B cell (primary cell): ENCODE measurements around the gene PDP2. TPM values are rescaled to one million over a fixed set of nuclear protein-coding genes. Genes with fewer than 3 reads are reported as not detected.

Experiments
- ATAC-seq: fragments of 200-7000 bp; cut with Tn5 transposase; one replicate; pipeline ENCODE4 v1.10.0; 2021; ENCODE audit warnings: low read depth, mild to moderate bottlenecking, moderate number of reproducible peaks, moderate library complexity
- CTCF ChIA-PET: fragments of 350-600 bp; sonication (Branson Sonifier 250); formaldehyde crosslinking; loops from one replicate; lab custom pipeline; 2021; ENCODE audit warnings: antibody characterized with exemption, inconsistent platforms; lab: Charles Lee
- POLR2A ChIA-PET: fragments of 350-600 bp; sonication (Branson Sonifier 250); formaldehyde crosslinking; loops from one replicate; lab custom pipeline; 2021; ENCODE audit warnings: antibody characterized with exemption; lab: Charles Lee
- DNase-seq: peaks from one replicate; pipeline ENCODE4 v3.0.0; 2013
- H2AFZ ChIP-seq: 2 replicates; pipeline ENCODE4 v1.6.1; 2012; ENCODE audit warnings: mild to moderate bottlenecking, low read depth, low read length; ENCODE audit not compliant: insufficient read depth, poor library complexity, severe bottlenecking
- H3K27ac ChIP-seq, 2 donors: 1 replicate in 1 of 2; 2 replicates in 1 of 2; pipeline ENCODE4 v1.5.1; 2012 to 2013; ENCODE audit warnings: low read length in 2 of 2, mild to moderate bottlenecking in 2 of 2, moderate library complexity in 1 of 2
- H3K27me3 ChIP-seq, 4 experiments: fragments of 200-600 bp in 1 of 4; sonication (generic) in 1 of 4; replicated peaks in 1 of 4; 1 replicate in 2 of 4; 2 replicates in 2 of 4; pipeline versions ENCODE4 v1.6.1 to v1.7.0; 2013 to 2016; ENCODE audit warnings: low read length in 3 of 4, mild to moderate bottlenecking in 2 of 4, mixed read lengths in 1 of 4, moderate library complexity in 1 of 4; ENCODE audit not compliant: insufficient read depth in 4 of 4, control insufficient read depth in 3 of 4; ENCODE audit errors: control extremely low read depth in 1 of 4
- H3K36me3 ChIP-seq, 2 experiments: replicated peaks in 1 of 2; 1 replicate in 1 of 2; 2 replicates in 1 of 2; pipeline versions ENCODE4 v1.6.1 to v1.7.1; 2013; ENCODE audit warnings: low read length in 1 of 2; ENCODE audit not compliant: insufficient read depth in 2 of 2, control insufficient read depth in 1 of 2; ENCODE audit errors: control extremely low read depth in 1 of 2, extremely low read depth in 1 of 2
- H3K4me1 ChIP-seq, 2 donors: fragments of 200-600 bp in 1 of 2; sonication (generic) in 1 of 2; 1 replicate in 1 of 2; 2 replicates in 1 of 2; pipeline versions ENCODE4 v1.5.1 to v1.6.1; 2013 to 2017; ENCODE audit warnings: low read length in 2 of 2; ENCODE audit not compliant: control insufficient read depth in 2 of 2, insufficient read depth in 2 of 2
- H3K4me2 ChIP-seq: replicated peaks from 2 replicates; pipeline ENCODE3; 2012; ENCODE audit warnings: mild to moderate bottlenecking, low read depth, low read length; ENCODE audit not compliant: poor library complexity, severe bottlenecking
- H3K4me3 ChIP-seq, 5 experiments: fragments of 200-600 bp in 1 of 5; sonication (generic) in 1 of 5; 1 replicate in 3 of 5; 2 replicates in 2 of 5; pipeline versions ENCODE4 v1.5.1 to v1.7.0; 2011 to 2016; ENCODE audit warnings: low read length in 4 of 5, mild to moderate bottlenecking in 4 of 5, low read depth in 2 of 5, control low read depth in 1 of 5, moderate library complexity in 1 of 5; ENCODE audit not compliant: insufficient read depth in 1 of 5; ENCODE audit errors: control extremely low read depth in 1 of 5, extremely low read depth in 1 of 5
- H3K79me2 ChIP-seq: fragments of 200-600 bp; sonication (generic); one replicate; pipeline ENCODE4 v1.6.0; 2016; ENCODE audit warnings: low read length; ENCODE audit not compliant: control insufficient read depth, insufficient read depth
- H3K9ac ChIP-seq: fragments of 200-600 bp; sonication (generic); 2 replicates; pipeline ENCODE4 v1.6.1; 2017; ENCODE audit warnings: mild to moderate bottlenecking, low read length, moderate library complexity
- H3K9me3 ChIP-seq, 3 donors: one replicate each; pipeline versions ENCODE4 v1.6.1 to v1.7.1; 2013; ENCODE audit warnings: low read length in 2 of 3; ENCODE audit not compliant: control insufficient read depth in 2 of 3, insufficient read depth in 1 of 3; ENCODE audit errors: control extremely low read depth in 1 of 3
- H4K20me1 ChIP-seq: 2 replicates; pipeline ENCODE4 v1.6.0; 2012; ENCODE audit warnings: mild to moderate bottlenecking, low read length; ENCODE audit not compliant: insufficient read depth, control insufficient read depth, poor library complexity, severe bottlenecking
- H3K27ac Mint-ChIP-seq: one replicate; pipeline ENCODE4 v1.8.0; 2021; ENCODE audit warnings: mixed read lengths
- H3K27me3 Mint-ChIP-seq: one replicate; pipeline ENCODE4 v1.8.0; 2021; ENCODE audit warnings: mixed read lengths
- H3K4me1 Mint-ChIP-seq: one replicate; pipeline ENCODE4 v1.8.0; 2021; ENCODE audit warnings: mixed read lengths
- H3K4me3 Mint-ChIP-seq: one replicate; pipeline ENCODE4 v1.8.0; 2021; ENCODE audit warnings: mixed read lengths
- H3K9me3 Mint-ChIP-seq: one replicate; pipeline ENCODE4 v1.8.0; 2022; ENCODE audit warnings: mixed read lengths; ENCODE audit not compliant: insufficient read depth
- CTCF ChIP-seq: fragments of 200-600 bp; IDR thresholded peaks from one replicate; pipeline ENCODE4 v1.8.0; 2022; ENCODE audit warnings: antibody characterized with exemption, mild to moderate bottlenecking
- EZH2 ChIP-seq: IDR thresholded peaks from 2 replicates; pipeline ENCODE4 v1.6.1; 2012; ENCODE audit warnings: borderline replicate concordance, low read depth, mild to moderate bottlenecking, moderate library complexity, low read length; ENCODE audit not compliant: insufficient read depth, poor library complexity, severe bottlenecking
- WGBS: methylation state at CpG from one replicate; pipeline ENCODE4 v1.1.5; 2013; ENCODE audit warnings: missing lambda C conversion rate; ENCODE audit not compliant: insufficient coverage; 5-methylcytosine and 5-hydroxymethylcytosine counted together
- intact Hi-C: fragments of 100-400 bp; cut with micrococcal nuclease; formaldehyde crosslinking; loops from one replicate; pipeline ENCODE4 v1.10.0; 2022
- polyA plus RNA-seq: library from polyadenylated mRNA; depleted of rRNA; stranded (reverse); fragments of >200 nt; gene quantifications from 2 replicates; pipeline ENCODE4 v1.2.3, GENCODE V29; 2012
- total RNA-seq, 2 donors: library from RNA; stranded (reverse); fragments of 120-200 nt in 1 of 2; gene quantifications; 1 replicate in 1 of 2; 2 replicates in 1 of 2; pipeline versions ENCODE4 v1.2.3 to v1.2.4, GENCODE V29; 2013 to 2022

PDP2 gene
- total and polyA plus RNA-seq, 2 donors (not counting 1 experiment from before 2014, with no cell fraction given) = 1.9 to 18.7 TPM

DNA sequence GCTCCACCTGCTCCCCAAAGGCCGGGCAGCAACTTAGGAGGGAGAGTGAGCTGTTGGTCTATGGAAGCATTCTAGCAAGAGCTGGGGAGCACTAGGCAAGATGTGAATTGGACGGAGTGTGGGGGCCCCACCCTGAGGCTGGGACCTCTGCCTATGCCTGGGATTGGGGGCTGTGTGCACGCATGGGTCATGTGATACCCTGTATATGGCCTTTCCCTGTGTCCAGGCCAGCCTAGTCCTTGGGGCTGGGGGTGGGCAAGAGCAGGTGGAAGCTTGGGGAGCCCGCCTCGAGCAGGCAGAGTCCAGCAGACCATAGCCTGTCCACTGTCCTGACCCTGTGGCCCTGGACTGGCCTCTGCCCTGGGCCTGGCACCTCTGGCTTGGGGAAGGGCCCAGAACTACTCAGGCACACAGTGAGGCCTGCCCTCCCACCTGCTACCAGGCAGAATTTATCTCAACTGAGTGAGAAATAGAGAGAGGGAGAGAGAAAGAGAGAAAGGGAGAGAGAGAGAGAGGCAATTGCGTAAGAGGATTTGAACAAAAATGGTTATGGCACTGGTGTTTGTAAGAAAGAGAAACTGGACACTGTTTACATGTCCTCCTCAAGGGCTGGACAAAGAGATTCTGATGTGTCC lies 19.1 kb downstream of the PDP2 start:
- H4K20me1 ChIP-seq = no peaks in the 10 kb centered on the region
- no peaks in the 10 kb centered on the region for H3K9me3 ChIP-seq
- intact Hi-C loops = no loop called here
- no peak overlapping the region for H3K4me3 Mint-ChIP-seq
- no peak overlapping the region for H2AFZ ChIP-seq
- H3K27ac Mint-ChIP-seq = no peak overlapping the region
- ChIA-PET CTCF (interaction anchor here (0.6 kb wide), 1 partner anchor 39 kb away, joined by 4 read pairs; no protein-coding TSS in a partner anchor), POLR2A (no interaction called here)
- H3K9me3 Mint-ChIP-seq = no peaks in the 10 kb centered on the region
- no peak overlapping the region for H3K4me3 ChIP-seq
- no peaks in the 10 kb centered on the region for H3K79me2 ChIP-seq
- peaks cover 0 to 3% of the 10 kb centered on the region in 2 donors for H3K4me1 ChIP-seq
- peaks cover 0 to 3% (median 0%) of the 10 kb centered on the region in 4 experiments for H3K27me3 ChIP-seq
- H3K9ac ChIP-seq = no peak overlapping the region
- 85% methylated on average over 4 of the region's 6 CpGs for WGBS
- no peak for ATAC-seq
- no peak overlapping the region for H3K27ac ChIP-seq
- TF ChIP-seq EZH2 (no peak), CTCF (no peak)
- H3K4me1 Mint-ChIP-seq = no peaks in the 10 kb centered on the region
- no peak overlapping the region for H3K4me2 ChIP-seq
- no peaks in the 10 kb centered on the region for H3K27me3 Mint-ChIP-seq
- no peaks in the 10 kb centered on the region for H3K36me3 ChIP-seq
- no peak for DNase-seq

DNA sequence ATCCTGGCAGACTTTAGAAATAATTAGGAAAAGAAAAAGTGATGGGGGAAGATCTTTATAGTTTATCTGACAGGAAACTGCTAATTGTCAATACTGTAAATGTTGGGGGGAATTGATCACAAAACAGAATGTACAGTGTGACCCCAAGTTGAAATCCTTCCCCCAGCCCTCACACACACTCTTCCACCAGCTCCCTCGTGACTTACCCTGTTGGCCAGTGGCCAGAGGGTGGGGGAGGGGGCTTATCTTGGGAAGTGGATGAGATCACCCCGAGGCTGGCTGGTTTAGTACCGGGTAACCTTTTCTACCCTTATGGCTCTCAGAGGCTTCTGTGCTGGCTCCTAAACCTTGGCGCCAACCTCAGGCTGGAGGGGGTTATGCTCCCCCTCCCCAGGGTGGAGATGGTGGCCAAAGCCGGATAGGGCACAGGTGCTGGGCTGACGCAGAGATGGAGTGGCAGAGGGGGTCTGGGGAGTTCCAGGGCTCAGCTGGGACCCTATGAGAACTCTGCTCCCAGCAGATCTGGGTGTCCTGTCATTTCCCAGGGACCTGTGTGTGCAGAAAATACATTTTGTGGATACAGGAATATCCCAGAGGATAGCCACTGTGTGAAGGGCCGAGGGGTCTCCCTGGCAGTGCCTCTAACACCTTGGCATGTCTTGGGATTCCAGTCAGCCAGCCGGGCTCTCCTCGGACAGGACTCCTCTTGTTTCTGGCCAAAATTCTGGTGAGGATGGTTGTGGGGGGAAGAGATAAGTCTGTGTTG lies 19.8 kb downstream of the PDP2 start:
- no peaks in the 10 kb centered on the region for H3K9me3 ChIP-seq
- TF ChIP-seq EZH2 (no peak), CTCF (no peak)
- Mint-ChIP-seq H3K27ac (no peak overlapping the region), H3K9me3 (no peaks in the 10 kb centered on the region), H3K4me1 (no peaks in the 10 kb centered on the region), H3K27me3 (no peaks in the 10 kb centered on the region), H3K4me3 (no peak overlapping the region)
- H2AFZ ChIP-seq = no peak overlapping the region
- ATAC-seq (no peak), DNase-seq (no peak)
- H4K20me1 ChIP-seq = no peaks in the 10 kb centered on the region
- no peaks in the 10 kb centered on the region for H3K79me2 ChIP-seq
- H3K27me3 ChIP-seq = peaks cover 0 to 3% (median 0%) of the 10 kb centered on the region in 4 experiments
- 73% methylated on average over 5 of the region's 9 CpGs for WGBS
- no peaks in the 10 kb centered on the region for H3K36me3 ChIP-seq
- POLR2A ChIA-PET = no interaction called here
- no peak overlapping the region for H3K9ac ChIP-seq
- intact Hi-C loops = no loop called here
- no peak overlapping the region for H3K4me3 ChIP-seq
- H3K4me2 ChIP-seq = no peak overlapping the region
- no peak overlapping the region for H3K27ac ChIP-seq
- H3K4me1 ChIP-seq = peaks cover 0 to 3% of the 10 kb centered on the region in 2 donors
- CTCF ChIA-PET = no interaction called here
